Suprapubic skin (tissue), 3 donors: ENCODE results near the gene ASTN2.

ENCODE experiments used
- CTCF ChIP-seq, 2 donors: fragments of 200-600 bp in 1 of 2; fragments of 450-650 bp in 1 of 2; sonication (generic) in 1 of 2; IDR thresholded peaks; one replicate each; pipeline ENCODE4 v1.5.1; 2016 to 2019; ENCODE audit warnings: antibody characterized with exemption in 2 of 2, mild to moderate bottlenecking in 1 of 2, moderate library complexity in 1 of 2
- POLR2A ChIP-seq, 2 donors: fragments of 450-650 bp; IDR thresholded peaks; one replicate each; pipeline ENCODE4 v1.6.1; 2017; ENCODE audit warnings: antibody characterized with exemption in 2 of 2, mild to moderate bottlenecking in 2 of 2, moderate library complexity in 2 of 2

- TF ChIP-seq CTCF (IDR thresholded peaks at IDR 0.05): no peak
- TF ChIP-seq POLR2A (IDR thresholded peaks at IDR 0.05): no peak
Observed at GRCh38 chr9:116686135-116686534, 728.7 kb downstream of the ASTN2 start.
